Neural cell (in vitro differentiated cells): ENCODE measurements around the gene IFIT1B. TPM values are rescaled to one million over a fixed set of nuclear protein-coding genes. Genes with fewer than 3 reads are reported as not detected.

Source experiments
- H2AFZ ChIP-seq: fragments of 200-600, 300-800 bp; sonication (generic), shearing (Covaris generic); 2 replicates; pipeline ENCODE4 v1.6.0; 2014; ENCODE audit warnings: low read depth, mild to moderate bottlenecking, antibody characterized with exemption, low read length, moderate library complexity
- H3F3A ChIP-seq: fragments of 200-600 bp; shearing (Covaris generic); 2 replicates; pipeline ENCODE4 v1.6.1; 2016; ENCODE audit warnings: mild to moderate bottlenecking, moderate library complexity, mixed read lengths, antibody characterized with exemption, low read length; ENCODE audit not compliant: insufficient read depth, poor library complexity, severe bottlenecking
- H3K27ac ChIP-seq: fragments of 200-600, 300-800 bp; sonication (generic), shearing (Covaris generic); 2 replicates; pipeline ENCODE4 v1.5.1; 2014; ENCODE audit warnings: mild to moderate bottlenecking, low read length, moderate library complexity
- H3K27me3 ChIP-seq: fragments of 300-800, 200-600 bp; sonication (generic), shearing (Covaris generic); 2 replicates; pipeline ENCODE4 v1.6.0; 2014; ENCODE audit warnings: mild to moderate bottlenecking, low read depth, low read length, moderate library complexity; ENCODE audit not compliant: insufficient read depth
- H3K36me3 ChIP-seq: fragments of 300-800, 200-600 bp; sonication (generic), shearing (Covaris generic); 2 replicates; pipeline ENCODE4 v1.5.1; 2014; ENCODE audit warnings: mild to moderate bottlenecking, antibody characterized with exemption, low read length, moderate library complexity; ENCODE audit not compliant: insufficient read depth
- H3K4me2 ChIP-seq: fragments of 300-800, 200-600 bp; sonication (generic), shearing (Covaris generic); 2 replicates; pipeline ENCODE4 v1.6.0; 2014; ENCODE audit warnings: mild to moderate bottlenecking, low read length
- H3K4me3 ChIP-seq: fragments of 300-800, 200-600 bp; sonication (generic), shearing (Covaris generic); 2 replicates; pipeline ENCODE4 v1.5.1; 2014; ENCODE audit warnings: mild to moderate bottlenecking, low read length, moderate library complexity
- H3K79me2 ChIP-seq: fragments of 200-600 bp; shearing (Covaris generic); replicated peaks from 2 replicates; pipeline ENCODE4 v1.6.0; 2014; ENCODE audit warnings: mild to moderate bottlenecking, low read length, moderate library complexity; ENCODE audit not compliant: insufficient read depth
- H3K9ac ChIP-seq: fragments of 300-800, 200-600 bp; sonication (generic), shearing (Covaris generic); 2 replicates; pipeline ENCODE4 v1.6.1; 2016; ENCODE audit warnings: mild to moderate bottlenecking, low read length, mixed read lengths
- H3K9me2 ChIP-seq: fragments of 200-600 bp; shearing (Covaris generic); 2 replicates; pipeline ENCODE4 v1.6.1; 2016; ENCODE audit warnings: mild to moderate bottlenecking, low read length, mixed read lengths; ENCODE audit not compliant: insufficient read depth
- H3K9me3 ChIP-seq: fragments of 200-600, 300-800 bp; sonication (generic), shearing (Covaris generic); 2 replicates; pipeline ENCODE4 v1.6.1; 2016; ENCODE audit warnings: mild to moderate bottlenecking, mixed run types, low read length, moderate library complexity, mixed read lengths
- H4K20me1 ChIP-seq: fragments of 200-600 bp; shearing (Covaris generic); 2 replicates; pipeline ENCODE4 v1.6.1; 2016; ENCODE audit warnings: mild to moderate bottlenecking, mixed run types; ENCODE audit not compliant: insufficient read depth
- CTCF ChIP-seq: fragments of 450-650 bp; IDR thresholded peaks from 2 replicates; pipeline ENCODE4 v1.5.1; 2014; ENCODE audit warnings: antibody characterized with exemption, mild to moderate bottlenecking, moderate library complexity; ENCODE audit not compliant: poor library complexity, severe bottlenecking
- EP300 ChIP-seq: fragments of 450-650 bp; conservative IDR thresholded peaks from 2 replicates; pipeline ENCODE4 v1.6.1; 2014; ENCODE audit warnings: antibody characterized with exemption, mild to moderate bottlenecking, moderate library complexity; ENCODE audit not compliant: poor library complexity, severe bottlenecking
- EZH2 ChIP-seq: fragments of 200-600, 300-800 bp; shearing (Covaris generic), sonication (generic); IDR thresholded peaks from 2 replicates; pipeline ENCODE4 v1.6.1; 2014; ENCODE audit warnings: antibody characterized with exemption, low read length, borderline replicate concordance, mild to moderate bottlenecking; ENCODE audit not compliant: insufficient read depth, poor library complexity, severe bottlenecking
- MXI1 ChIP-seq: fragments of 450-650 bp; conservative IDR thresholded peaks from 2 replicates; pipeline ENCODE4 v1.6.1; 2014; ENCODE audit warnings: antibody characterized with exemption, mild to moderate bottlenecking; ENCODE audit not compliant: poor library complexity, severe bottlenecking
- POLR2AphosphoS5 ChIP-seq: IDR thresholded peaks from 2 replicates; pipeline ENCODE4 v1.6.1; 2012
- RAD21 ChIP-seq: fragments of 450-650 bp; conservative IDR thresholded peaks from 2 replicates; pipeline ENCODE4 v1.6.1; 2014; ENCODE audit warnings: antibody characterized with exemption, mild to moderate bottlenecking, moderate library complexity
- SMC3 ChIP-seq: fragments of 450-650 bp; conservative IDR thresholded peaks from 2 replicates; pipeline ENCODE4 v1.6.1; 2014; ENCODE audit warnings: antibody characterized with exemption, mild to moderate bottlenecking, moderate library complexity; ENCODE audit not compliant: poor library complexity
- TAF1 ChIP-seq: IDR thresholded peaks from 2 replicates; pipeline ENCODE4 v1.6.1; 2012; ENCODE audit warnings: low read depth
- polyA plus RNA-seq: library from polyadenylated mRNA; depleted of rRNA; stranded (reverse); fragments of >200 nt; gene quantifications from 2 replicates; pipeline ENCODE4 v1.2.3, GENCODE V29; 2014
- TF ChIP-seq, protein P1 (sequence below): IDR thresholded peaks from 2 replicates; pipeline ENCODE4 v1.6.1; 2012; ENCODE audit warnings: borderline replicate concordance

Gene IFIT1B
- polyA plus RNA-seq, 1 donor from 2014 or later: not detected

DNA sequence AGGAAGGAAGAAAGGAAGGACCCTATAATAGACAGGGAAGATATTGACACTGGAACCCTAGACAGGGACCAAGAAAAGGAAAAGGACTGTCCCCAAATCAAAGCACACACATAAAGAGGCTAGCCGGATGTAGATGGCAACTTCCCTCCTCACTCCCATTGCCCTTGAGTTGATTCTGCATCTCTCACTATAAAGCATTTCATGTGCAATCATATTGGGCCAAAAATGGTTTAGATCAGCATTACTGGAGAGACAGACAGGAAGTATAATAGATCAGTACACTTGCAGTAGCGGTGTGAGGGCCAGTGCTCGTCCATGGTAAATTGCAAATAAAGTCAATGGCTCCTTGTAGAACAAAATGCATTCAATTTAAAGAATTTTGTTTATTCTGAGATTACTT lies 41.6 kb upstream of the IFIT1B start:
- no peak overlapping the region for H3K27ac ChIP-seq
- no peak overlapping the region for H2AFZ ChIP-seq
- no peaks in the 10 kb centered on the region for H3K9me3 ChIP-seq
- no peak overlapping the region for H3K4me2 ChIP-seq
- H4K20me1 ChIP-seq: no peaks in the 10 kb centered on the region
- H3F3A ChIP-seq: no peaks in the 10 kb centered on the region
- no peak for TF ChIP-seq SMC3
- TF ChIP-seq, protein P1, sequence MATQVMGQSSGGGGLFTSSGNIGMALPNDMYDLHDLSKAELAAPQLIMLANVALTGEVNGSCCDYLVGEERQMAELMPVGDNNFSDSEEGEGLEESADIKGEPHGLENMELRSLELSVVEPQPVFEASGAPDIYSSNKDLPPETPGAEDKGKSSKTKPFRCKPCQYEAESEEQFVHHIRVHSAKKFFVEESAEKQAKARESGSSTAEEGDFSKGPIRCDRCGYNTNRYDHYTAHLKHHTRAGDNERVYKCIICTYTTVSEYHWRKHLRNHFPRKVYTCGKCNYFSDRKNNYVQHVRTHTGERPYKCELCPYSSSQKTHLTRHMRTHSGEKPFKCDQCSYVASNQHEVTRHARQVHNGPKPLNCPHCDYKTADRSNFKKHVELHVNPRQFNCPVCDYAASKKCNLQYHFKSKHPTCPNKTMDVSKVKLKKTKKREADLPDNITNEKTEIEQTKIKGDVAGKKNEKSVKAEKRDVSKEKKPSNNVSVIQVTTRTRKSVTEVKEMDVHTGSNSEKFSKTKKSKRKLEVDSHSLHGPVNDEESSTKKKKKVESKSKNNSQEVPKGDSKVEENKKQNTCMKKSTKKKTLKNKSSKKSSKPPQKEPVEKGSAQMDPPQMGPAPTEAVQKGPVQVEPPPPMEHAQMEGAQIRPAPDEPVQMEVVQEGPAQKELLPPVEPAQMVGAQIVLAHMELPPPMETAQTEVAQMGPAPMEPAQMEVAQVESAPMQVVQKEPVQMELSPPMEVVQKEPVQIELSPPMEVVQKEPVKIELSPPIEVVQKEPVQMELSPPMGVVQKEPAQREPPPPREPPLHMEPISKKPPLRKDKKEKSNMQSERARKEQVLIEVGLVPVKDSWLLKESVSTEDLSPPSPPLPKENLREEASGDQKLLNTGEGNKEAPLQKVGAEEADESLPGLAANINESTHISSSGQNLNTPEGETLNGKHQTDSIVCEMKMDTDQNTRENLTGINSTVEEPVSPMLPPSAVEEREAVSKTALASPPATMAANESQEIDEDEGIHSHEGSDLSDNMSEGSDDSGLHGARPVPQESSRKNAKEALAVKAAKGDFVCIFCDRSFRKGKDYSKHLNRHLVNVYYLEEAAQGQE: no peak
- no peak for TF ChIP-seq MXI1
- TF ChIP-seq POLR2AphosphoS5: no peak
- no peak for TF ChIP-seq RAD21
- no peak for TF ChIP-seq TAF1
- TF ChIP-seq CTCF: no peak
- no peak for TF ChIP-seq EP300
- no peak for TF ChIP-seq EZH2
- no peaks in the 10 kb centered on the region for H3K36me3 ChIP-seq
- no peak overlapping the region for H3K4me3 ChIP-seq
- H3K9ac ChIP-seq: no peak overlapping the region
- H3K27me3 ChIP-seq: no peaks in the 10 kb centered on the region
- no peaks in the 10 kb centered on the region for H3K79me2 ChIP-seq
- no peaks in the 10 kb centered on the region for H3K9me2 ChIP-seq

DNA sequence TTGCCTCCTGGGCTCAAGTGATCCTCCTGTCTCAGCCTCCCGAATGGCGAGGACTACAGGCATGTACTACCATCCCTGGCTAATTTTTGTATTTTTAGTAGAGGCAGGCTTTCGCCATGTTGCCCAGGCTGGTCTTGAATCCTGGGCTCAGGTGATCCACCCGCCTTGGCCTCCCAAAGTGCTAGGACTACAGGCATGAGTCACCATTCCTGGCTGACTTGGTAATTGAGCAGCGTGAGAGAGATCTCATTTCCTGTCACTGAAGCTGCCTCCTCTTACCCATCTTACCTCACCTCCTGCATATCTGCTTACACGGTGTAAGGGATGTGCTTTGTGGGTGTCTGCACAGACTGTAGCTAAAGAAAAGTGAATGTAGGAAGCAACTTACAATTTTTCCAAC lies 40.4 kb upstream of the IFIT1B start:
- H3K79me2 ChIP-seq: no peaks in the 10 kb centered on the region
- no peaks in the 10 kb centered on the region for H3K9me2 ChIP-seq
- no peak overlapping the region for H3K9ac ChIP-seq
- no peaks in the 10 kb centered on the region for H4K20me1 ChIP-seq
- no peaks in the 10 kb centered on the region for H3K27me3 ChIP-seq
- H3K4me3 ChIP-seq: no peak overlapping the region
- no peaks in the 10 kb centered on the region for H3K9me3 ChIP-seq
- no peaks in the 10 kb centered on the region for H3F3A ChIP-seq
- H2AFZ ChIP-seq: no peak overlapping the region
- no peak overlapping the region for H3K4me2 ChIP-seq
- no peaks in the 10 kb centered on the region for H3K36me3 ChIP-seq
- H3K27ac ChIP-seq: no peak overlapping the region
- TF ChIP-seq MXI1 (no peak), POLR2AphosphoS5 (no peak), RAD21 (no peak), EP300 (no peak), EZH2 (no peak), CTCF (no peak), TAF1 (no peak), SMC3 (no peak)
- TF ChIP-seq, protein P1: no peak
